HFF-Myc (cell line): Measurements from ENCODE around the gene PADI2.

Experiments
- DNase-seq: peaks from one replicate; pipeline ENCODE4 v3.0.0-alpha.2; 2011; ENCODE audit warnings: low read depth; ENCODE audit errors: extremely low read depth
- H3K4me3 ChIP-seq: replicated peaks from 2 replicates; pipeline ENCODE4 v1.5.1; 2011; ENCODE audit warnings: low read depth, mild to moderate bottlenecking, control low read depth, low read length
- TF ChIP-seq, protein P1 (sequence below): IDR thresholded peaks from 2 replicates; pipeline ENCODE4 v1.5.1; 2012; ENCODE audit warnings: mild to moderate bottlenecking, low read depth, low read length, control low read depth; ENCODE audit errors: missing control alignments

The PADI2 gene

GRCh38 chr1:17032741-17033140, 86.5 kb downstream of the PADI2 start:
- no peak overlapping the region for H3K4me3 ChIP-seq
- DNase-seq = peak; percentile 63
- TF ChIP-seq, protein P1, sequence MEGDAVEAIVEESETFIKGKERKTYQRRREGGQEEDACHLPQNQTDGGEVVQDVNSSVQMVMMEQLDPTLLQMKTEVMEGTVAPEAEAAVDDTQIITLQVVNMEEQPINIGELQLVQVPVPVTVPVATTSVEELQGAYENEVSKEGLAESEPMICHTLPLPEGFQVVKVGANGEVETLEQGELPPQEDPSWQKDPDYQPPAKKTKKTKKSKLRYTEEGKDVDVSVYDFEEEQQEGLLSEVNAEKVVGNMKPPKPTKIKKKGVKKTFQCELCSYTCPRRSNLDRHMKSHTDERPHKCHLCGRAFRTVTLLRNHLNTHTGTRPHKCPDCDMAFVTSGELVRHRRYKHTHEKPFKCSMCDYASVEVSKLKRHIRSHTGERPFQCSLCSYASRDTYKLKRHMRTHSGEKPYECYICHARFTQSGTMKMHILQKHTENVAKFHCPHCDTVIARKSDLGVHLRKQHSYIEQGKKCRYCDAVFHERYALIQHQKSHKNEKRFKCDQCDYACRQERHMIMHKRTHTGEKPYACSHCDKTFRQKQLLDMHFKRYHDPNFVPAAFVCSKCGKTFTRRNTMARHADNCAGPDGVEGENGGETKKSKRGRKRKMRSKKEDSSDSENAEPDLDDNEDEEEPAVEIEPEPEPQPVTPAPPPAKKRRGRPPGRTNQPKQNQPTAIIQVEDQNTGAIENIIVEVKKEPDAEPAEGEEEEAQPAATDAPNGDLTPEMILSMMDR = no peak

- TF ChIP-seq, protein P1 = no peak
- H3K4me3 ChIP-seq = no peak overlapping the region
- no peak for DNase-seq
Observed at GRCh38 chr1:17031436-17031835, 87.8 kb downstream of the PADI2 start.

DNA sequence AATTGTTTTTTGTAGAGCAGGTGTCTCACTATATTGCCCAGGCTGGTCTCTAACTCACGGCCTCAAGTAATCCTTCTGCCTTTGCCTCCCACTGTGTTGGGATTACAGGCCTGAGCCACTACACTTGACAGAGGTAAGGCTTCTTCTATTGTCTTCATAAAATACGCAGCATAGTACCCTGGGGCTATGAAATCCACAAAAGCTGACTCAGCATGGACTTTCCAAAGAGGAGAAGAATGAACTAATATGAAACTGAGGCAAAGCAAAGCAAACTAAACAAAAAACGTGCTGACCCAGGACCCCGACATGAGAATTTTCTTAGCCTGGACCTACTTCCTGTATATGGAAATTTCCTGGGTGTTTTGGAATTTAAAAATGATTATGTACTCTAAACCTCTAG, 89.0 kb downstream of the PADI2 start:
- no peak for DNase-seq
- no peak overlapping the region for H3K4me3 ChIP-seq
- TF ChIP-seq, protein P1 = no peak

DNA sequence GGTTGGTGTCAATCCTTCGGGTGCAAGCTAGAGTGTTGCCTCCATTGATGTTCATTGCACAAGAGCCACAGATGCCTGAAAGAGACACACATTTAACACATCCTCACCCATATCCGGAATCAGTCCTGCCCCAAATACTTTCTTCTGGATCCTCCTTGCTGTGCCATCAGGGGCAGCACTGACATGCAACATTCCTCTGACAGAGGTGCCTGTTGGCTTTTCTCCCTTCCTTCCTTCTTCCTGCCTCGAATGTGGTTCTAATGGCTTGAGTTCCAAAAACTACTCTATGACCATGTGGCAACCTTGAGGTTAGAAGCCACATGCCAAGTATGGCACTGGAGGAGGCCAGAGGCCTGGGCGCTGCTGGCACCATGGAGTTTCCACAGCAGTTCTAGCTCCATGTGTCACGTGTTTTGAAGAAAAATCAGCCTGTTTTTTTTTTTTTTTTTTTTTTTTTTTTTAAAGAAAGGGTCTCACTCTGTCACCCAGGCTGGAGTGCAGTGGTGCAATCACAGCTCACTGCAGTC, 90.5 kb downstream of the PADI2 start:
- TF ChIP-seq, protein P1 = no peak
- no peak overlapping the region for H3K4me3 ChIP-seq
- DNase-seq = no peak

DNA sequence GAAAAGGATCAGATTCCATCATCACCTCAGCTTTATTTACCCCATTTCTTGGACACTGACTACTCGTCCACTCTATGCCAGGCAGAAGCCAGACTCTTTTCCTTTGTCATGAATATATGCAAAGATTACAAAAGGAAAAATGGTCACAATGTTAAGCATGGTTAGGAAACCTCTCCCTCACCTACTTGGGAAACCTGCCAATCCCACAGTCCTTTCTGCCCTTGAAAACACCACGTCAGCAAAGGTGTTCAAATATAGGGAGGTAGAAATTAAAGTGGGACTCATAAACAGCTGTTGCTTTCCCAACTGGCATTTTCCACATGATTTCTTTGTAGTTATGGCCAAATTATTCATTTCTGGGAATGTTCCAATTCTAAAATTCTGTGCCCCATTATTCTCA, 91.4 kb downstream of the PADI2 start:
- TF ChIP-seq, protein P1 = no peak

GRCh38 chr1:17027403-17027802, 91.8 kb downstream of the PADI2 start:
- no peak overlapping the region for H3K4me3 ChIP-seq
- DNase-seq = no peak
- TF ChIP-seq, protein P1 = no peak

More for the DNA sequence above, 91.4 kb downstream of the PADI2 start:
- no peak for DNase-seq
- no peak overlapping the region for H3K4me3 ChIP-seq

GRCh38 chr1:17024721-17025120, 94.5 kb downstream of the PADI2 start:
- H3K4me3 ChIP-seq = no peak overlapping the region
- no peak for DNase-seq
- TF ChIP-seq, protein P1 = no peak
